Right forelimb (tissue), 1 donor: ENCODE data around the gene CIP2A.
"Not testable (repeated sequence)": the region's sequence is repeated elsewhere in the genome, so short reads cannot be mapped to it uniquely, and the experiment has no call there.

ENCODE experiments used
- DNase-seq: peaks from one replicate; pipeline ENCODE4 v3.0.0-alpha.2; 2018

The CIP2A gene

DNA sequence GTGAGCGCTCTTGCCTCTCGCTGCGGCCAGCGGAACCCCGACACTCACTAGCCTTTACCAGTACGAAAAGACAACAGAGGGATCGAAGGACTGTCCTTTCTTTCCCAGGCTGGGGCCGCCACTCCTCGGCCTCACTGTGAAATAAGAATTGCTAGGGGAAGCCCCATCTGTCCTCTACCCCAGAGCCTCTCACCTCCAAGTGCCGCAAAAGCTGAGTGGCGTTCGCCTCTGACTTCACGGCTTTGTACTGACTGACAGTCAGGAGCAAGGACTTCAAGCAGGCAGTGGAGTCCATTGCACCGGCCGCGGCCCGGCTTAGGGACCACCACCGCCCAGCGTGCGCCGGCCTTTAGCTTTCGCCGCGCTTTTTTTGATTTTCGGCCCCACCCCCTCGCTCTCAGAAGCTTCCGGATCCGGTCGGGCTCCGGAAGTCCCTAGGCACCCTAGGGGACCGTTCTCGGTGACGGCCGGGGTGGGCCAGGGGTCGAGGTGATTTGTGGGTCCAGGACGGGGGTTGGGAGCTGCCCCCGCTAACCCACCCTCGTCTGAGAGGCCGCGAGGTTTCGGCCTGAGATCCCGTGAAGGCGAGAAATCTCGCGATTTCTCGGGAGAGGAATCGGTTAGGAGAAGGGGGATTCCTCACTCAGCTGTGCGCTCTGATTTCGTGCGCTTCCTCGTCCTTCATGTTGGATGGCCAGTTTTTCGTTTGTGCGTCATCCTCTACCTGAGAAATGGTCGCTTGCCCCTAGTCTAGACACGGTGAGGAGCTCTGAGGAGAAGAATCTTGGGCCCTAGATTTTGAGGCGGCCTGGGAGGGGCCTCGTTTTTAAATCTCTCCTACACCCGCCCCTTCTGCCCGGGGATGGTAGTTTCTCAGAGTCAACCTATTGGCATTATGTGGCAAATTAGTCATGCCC is at the start of gene CIP2A, which contains the start of gene DZIP3:
CIP2A (minus strand) TSS at position 358 of the 917 bp plus-strand sequence; CDS start at position 295, 63 bp downstream.
DZIP3 (plus strand) TSS at position 642 of the 917 bp plus-strand sequence. CDS start 15,685 bp downstream, outside the sequence.
- peak; percentile 96 for DNase-seq

DNA sequence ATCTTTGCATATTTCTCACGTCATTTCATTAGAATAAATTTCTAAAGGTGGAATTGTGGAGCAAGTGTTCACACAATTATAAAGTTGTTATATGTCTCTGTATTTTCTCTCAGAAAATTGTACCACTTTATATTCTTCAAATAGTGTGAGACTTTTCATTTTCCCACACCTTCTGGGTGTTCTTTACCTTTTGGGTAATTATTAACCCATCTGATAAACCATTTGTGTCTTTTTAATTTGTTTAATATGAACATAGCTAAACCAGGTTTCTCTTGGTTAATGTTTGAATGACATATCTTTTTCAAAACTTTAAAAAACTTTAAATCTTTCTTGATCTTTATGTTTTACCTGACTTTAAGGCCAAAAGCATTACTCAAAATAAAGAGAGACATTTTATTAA is 40.7 kb upstream of the CIP2A start:
- no peak for DNase-seq

DNA sequence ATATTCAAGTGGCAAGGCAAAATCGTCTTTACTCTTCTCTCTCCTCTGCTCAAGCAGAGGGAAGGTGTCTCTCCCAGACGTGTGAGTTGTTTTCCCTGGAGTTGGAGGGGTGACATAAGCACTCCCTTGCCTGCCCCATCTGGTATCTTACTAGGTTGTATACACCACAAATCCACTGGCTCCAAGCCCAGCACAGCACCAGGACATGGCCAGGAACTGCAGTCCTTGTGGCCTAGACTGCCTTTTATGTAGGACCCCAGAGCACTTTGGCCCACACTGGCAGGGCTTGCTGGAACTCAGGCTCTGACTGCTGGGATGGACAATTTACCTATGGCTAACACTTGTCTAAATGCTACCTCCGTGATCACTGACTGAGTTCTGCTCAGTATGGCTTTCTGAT is 34.3 kb upstream of the CIP2A start:
- DNase-seq, result no peak

DNA sequence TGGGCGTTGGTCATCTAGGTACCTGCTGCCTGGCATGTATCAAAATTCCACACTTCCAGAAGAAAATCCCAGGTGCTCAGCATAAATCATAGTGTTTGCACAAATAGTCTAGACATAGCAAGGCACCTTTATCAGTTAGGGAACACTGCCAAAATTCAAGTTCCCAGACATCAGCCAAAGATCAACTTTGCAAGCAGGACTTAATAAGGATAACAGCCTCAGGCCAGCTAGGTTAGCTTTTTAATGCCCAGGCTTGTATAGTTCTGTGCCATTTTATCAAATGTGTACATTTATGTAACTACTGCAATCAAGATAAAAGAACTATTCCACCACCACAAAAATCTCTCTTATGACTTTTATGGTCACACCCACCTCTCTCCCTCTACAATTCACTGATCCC is 31.0 kb upstream of the CIP2A start:
- DNase-seq, result no peak

DNA sequence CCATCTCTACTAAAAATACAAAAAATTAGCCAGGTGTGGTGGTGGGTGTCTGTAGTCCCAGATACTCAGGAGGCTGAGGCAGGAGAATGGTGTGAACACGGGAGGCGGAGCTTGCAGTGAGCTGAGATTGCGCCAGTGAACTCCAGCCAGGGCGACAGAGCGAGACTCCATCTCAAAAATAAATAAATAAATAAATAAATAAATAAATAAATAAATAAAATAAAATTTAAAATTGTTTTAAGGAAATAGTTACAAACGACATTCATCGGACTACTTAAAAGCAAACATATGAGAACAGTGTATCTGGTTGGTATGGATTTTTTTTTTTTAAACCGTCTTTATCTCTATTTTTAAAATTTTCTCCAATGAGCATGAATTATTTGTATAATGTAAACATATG is 26.9 kb upstream of the CIP2A start:
- not testable (repeated sequence) for DNase-seq

DNA sequence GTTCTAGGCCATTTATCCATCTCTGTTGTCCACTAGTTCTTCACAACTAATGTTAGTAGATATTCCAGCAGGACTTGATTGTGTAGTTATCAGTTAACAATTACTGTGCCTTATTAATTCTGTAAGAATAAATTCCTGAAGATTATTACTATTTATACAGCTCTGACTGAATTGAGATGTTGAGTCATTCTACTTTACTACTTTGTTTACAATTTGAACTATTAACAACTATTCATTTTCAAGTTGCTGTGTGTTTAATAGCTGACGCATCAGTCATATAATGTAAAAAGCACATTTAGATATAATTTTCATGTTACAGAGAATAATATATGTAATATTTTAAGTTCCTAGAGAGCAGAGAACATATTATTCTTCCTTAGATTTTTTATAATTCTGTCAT is 21.4 kb upstream of the CIP2A start:
- no peak for DNase-seq

DNA sequence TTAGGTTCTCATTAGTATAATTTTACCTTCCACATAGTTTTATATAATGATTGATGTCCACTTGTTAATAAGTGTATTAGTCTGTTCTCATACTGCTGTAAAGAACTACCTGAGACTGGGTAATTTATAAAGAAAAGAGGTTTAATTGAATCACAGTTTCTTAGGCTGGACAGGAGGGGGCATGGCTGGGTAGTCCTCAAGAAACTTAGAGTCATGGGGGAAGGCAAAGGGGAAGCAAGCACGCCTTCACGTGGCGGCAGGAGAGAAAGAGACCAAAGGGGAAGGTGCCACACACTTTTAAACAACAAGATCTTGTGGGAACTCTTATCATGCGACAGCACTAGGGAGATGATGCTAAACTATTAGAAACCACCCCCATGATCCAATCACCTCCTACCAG is 19.5 kb upstream of the CIP2A start:
- no peak for DNase-seq

DNA sequence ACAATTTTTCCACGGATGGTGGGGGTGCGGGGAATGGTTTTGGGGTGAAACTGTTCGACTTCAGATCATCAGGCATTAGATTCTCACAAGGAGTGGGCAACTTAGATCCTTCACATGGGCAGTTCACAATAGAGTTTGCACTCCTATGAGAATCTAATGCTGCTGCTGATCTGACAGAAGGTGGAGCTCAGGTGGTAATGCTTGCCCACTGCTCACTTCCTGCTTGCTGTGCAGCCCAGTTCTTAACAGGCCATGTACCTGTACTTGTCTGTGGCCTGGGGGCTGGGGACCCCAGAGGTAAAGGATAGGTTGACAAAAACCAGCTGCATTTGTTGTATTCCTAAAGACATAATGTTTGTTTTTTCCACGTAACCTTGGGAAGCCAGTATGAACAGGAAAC is 16.3 kb upstream of the CIP2A start:
- no peak for DNase-seq

DNA sequence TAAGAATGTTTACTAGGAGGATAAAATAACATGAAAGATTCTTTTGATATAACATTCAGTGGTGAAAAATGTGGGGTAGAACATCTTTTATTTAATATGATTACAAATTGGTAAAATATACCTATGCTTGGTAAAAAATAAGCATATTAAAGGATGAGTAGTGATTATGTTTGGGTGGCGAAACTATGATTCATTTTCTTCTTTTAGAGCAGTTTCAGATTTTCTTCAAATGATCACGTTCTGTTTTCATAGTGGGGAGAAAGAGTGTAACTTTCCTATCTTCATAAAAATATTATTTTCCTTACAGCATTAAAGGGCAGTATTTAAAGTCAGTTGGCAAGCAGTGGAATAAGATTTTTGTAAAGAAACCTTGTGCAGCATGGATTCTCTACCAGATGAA is 15.8 kb upstream of the CIP2A start:
- DNase-seq, result no peak

DNA sequence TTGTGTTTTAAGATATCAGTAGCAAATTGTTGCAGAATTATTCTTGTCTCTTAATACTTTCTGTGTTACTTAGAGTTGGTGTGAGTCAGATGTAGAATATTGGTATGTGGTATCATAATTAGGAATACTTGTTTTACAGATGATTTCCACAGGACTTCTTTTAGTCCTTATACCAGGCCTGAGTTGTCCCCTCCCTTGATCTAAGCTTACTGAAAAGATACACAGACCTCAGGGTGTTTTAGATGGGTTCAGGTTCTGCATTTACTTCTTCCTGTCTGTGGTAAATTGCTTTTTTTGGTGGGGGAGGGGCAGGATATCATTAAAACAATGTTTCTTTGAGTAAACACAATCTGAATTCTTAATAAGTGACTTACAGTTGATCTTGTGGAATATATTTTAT is 14.5 kb upstream of the CIP2A start:
- no peak for DNase-seq

DNA sequence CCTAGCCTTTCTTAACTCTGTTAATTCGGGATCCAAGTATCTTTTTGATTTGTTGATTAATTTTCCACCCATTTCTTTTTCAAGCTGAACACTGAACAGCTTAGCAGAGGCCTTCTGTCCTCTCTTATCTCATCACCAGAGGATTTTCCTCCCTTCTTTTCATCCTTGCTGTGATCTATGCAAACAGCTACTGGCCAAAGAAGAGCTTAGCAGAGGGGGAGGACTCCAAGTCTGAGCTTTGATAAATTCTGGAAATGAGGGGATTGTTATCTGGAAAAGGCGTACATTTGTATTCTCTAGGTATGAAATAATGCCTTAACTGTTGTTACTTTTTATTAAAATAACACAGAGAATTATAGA is 13.7 kb upstream of the CIP2A start:
- no peak for DNase-seq

DNA sequence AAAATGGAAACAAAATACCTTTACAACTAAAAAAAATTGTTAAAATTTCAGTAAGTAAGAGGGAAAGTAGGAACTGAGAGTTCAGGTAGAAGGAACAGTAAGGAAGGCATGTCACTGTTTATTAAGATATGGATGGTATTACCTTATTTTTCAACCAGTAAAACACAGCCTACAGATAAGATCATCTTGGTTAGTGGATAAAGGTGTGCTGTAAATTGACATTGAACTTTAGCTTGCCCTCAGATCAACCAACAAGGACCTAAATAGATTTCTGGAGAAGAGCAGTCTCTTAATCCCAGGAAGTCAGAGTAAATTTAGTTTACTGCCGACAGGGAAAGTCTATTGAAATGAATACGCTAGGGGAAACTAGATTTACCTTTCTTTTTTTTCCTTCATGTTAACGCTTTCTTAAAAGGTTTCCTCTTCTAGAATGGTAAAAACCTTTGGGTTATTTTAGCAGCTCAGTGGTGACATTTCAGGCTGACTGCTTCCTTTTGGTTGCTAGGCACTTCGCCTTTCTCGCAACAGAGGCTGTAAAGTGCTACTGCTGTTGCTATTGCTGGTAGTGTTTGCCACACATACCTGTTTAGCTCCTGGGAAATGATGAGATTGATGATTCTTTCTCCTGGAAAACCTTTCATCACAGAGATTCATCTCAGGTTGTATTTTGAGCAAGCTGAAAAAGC is 13.2 kb upstream of the CIP2A start:
- no peak for DNase-seq

DNA sequence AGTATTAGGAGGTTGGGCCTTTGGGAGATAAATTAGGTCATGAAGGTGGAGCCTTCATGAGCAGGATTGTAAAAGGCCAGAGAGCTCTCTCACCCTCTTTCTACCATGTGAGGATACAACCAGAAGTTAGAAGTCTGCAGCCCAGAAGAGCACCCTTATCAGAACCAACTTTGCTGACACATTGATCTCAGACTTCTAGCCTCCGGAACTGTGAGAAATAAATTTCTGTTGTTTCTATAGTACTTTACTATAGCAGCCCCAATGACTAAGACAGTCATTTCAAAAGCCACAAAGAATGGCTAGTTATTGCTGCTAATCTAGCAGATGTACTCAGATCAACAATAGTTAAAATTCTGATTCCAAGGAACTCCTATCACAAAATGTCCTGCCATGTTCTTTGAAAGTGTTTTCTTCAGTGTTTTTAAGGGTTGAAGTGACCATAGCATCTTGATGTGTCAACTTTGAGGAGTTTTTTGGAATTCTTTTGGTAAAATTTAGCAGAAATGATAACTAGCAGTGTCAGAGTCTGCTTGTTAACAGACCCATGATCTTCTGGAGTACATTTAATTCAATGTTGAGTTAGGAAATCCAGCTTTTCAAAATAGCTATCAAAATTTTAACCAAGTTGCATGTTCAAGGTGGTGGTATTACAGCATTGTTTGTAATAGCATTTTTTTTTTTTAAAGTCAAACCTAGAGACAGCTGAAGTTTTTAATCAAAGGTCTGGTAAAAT is 10.6 kb upstream of the CIP2A start:
- DNase-seq, result no peak

DNA sequence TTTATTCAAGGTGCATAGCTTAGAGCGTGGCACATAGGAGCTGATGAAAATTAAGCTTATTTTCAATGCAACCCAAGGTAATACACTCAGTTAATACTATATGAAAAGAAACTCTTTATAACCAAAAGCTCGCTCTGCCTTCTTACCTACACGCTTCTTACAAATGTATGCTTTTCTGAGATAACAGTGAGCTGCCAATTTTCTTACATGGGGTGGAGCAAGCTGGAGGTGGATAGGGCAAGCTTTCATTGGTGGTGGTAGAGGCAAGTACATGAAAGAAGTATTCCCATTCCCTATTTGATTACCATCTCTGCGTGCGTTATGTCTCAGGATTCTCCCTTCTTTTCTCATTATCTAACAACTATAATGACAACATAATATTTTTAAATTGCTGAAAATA is 9.1 kb upstream of the CIP2A start:
- no peak for DNase-seq

DNA sequence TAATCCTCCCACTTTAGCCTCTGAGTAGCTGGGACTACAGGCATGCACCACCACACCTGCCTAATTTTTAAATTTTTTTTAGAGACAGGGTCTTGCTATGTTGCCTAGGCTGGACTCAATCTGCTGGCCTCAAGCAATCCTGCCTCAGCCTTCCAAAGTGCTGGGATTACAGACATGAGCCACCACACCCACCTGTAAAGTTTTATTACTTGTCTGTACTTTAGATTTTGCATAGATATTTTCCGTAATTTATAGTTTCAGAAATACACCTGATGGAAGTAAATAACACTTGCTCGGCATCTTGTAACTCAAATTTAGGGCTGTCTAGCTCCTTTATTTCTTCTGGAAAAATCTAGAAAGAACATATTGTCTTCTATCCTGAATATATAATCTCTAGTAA is 6.1 kb upstream of the CIP2A start:
- no peak for DNase-seq

DNA sequence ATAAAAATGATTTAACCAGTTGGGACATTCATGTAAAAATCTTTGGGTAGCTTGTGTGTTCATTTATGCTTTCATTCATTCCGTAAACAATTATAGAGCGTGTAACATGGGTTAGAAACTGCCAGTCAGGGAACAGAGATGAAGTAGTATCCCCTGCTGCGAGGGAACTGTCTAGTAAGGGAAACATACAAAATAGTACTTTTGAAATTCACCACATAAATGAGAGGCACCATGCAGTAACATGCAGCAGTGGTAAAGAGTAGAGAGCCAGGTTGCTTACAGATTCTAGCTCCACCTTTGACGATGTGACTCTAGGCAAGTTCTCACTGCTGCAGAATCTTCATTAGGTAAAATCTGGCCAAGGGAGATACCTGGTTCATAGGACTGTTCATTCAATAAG is 1.2 kb upstream of the CIP2A start:
- DNase-seq, result no peak

DNA sequence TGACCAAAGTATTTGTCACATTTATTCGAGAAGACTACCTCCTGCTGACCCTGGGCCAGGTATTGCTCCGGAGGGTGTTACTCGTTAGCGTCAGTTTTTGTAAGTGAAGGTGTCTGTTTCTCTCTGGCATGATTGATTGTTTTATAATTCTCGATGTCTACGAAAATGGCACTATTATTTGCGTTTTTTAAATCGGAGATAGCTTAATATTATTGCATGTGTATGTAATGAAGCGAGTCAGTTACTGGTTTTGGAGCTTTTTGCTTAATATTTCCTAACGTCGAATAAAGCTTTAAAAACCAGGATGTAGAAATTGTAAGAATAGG is 723 bp upstream of the CIP2A start:
- DNase-seq, result no peak

DNA sequence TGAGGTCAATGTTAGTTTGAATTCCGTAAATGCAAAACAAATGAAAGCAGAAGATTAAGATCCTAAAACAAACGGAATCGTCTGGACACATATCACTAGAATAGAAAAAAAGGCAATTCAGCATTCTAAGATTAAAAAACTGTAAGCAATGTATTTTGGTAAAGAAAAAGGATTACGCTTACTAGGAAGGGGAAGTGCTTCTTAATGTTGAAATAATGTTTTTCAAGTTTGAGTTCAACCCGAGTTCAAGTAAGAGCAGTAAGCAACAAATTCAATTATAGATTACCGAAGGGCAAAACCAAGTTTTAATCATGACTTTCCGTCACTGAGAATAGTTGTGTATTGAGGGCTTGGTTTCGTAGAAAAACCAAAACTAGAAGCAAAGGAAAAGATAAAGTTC is 637 bp downstream of the CIP2A start:
- no peak for DNase-seq

DNA sequence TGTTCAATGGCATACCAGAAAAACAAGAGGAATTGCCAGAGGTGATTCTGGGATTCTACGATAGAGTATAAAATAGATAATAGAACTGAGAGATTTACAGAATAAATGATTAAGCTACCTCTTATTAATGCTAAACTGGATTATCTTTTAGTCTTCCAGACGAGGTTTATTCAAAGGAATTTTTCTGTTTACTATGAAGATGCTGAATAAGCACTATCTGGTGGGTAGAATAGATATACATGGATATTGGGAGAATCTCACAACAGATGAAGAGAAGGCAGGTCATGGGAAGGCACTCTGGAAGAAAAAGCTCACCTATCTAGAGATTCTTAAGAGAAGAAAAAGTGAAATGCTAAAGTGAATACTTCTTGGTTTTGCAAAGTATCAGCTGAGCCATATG is 11.2 kb downstream of the CIP2A start:
- no peak for DNase-seq

DNA sequence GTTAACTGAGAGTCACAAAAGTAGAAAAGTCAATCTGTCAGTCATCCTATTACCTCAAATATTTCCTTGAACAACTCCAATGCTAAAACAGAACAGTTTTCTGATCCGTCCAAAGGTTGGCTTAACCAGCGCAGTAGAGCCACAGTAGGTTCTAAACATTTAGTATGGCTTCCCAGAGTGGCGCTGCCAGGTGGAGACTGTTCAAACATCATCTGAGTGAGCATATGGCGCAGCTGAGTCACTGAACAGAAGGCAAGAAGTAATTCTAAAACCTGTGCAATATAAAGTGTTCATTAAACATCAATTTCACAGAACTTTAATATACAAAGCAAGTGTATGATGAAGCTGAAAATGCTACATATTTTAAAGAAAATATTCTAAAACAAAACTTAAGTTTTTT is 19.9 kb downstream of the CIP2A start:
- no peak for DNase-seq

DNA sequence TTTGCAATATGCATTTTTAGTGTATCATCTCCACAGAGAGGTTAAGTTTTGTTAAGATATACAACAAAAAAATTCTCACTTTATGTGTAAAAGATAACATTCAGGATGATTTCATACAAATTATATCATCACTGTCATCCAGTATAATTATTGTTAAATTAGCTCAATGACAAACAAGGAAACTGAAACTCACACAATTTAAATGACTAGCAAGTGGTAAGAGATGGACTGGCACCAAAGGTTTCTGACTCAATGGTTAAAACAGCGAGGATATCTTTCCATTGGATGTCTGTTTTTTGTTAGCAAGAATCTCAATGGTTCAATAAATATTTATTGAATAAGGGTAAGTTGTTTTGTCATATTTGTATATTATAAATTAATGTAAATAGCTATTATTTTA is 22.6 kb downstream of the CIP2A start:
- DNase-seq, result no peak

DNA sequence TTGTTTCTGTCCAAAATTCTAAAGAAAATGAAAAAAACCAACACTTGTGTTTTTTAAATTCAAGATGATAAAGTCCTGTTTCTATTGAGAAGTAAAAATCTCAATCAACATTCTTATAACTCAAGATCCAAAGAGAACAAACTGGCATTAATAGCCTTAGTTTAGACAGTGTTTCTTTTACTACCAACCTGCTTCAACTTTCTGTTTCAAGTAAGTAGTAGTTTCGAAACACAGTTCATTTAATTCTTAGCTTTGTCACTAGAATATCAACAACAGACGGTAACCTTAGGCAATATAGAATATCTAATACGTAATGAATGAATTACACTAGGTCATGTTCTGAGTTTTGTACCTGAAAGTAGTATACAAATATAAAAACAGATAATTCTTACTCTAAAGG is 23.7 kb downstream of the CIP2A start:
- DNase-seq, result no peak

DNA sequence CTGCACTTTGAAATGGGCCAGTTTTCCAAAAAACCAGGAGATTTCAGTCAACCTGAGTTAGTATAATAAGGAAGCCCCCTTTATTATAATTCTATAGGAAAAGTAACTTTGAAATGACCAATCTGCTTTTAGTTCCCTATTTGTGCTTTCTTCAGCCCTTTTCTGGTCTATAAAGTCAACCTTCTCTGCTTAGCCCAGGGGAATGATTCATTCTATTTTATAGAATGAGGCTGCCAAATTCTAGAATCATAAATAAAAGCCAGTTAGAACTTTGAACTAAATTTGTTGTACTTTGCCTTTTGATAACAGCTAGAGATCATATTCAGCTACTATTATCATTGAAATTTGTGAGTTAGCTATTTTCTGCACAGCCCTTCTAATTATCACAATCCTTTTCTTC is 24.7 kb downstream of the CIP2A start:
- DNase-seq, result no peak

DNA sequence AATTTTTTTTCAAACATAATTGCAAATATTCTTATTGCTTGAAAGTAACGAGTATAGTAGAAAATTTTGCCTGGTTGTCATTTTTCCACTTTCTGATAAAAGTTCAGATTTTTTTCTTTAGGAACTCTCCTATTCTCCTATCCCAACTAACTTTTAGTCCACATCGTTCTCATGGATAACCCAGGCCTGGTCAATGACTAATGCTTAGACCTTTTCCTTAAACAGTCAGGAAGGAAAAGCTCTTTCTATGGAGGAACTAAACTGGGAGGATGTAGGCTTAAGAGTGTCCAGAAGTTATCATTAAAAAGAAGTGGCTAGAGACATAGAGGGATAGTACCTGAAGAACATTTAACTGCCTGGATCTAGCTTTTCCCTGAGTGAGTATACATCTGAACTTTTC is 26.7 kb downstream of the CIP2A start:
- no peak for DNase-seq
